NCI-H1105 treated with DMSO at 0.1 percent for 48 hours (cell line): Measurements from ENCODE around the gene OOSP3.
"Not testable (repeated sequence)": the region's sequence is repeated elsewhere in the genome, so short reads cannot be mapped to it uniquely, and the experiment has no call there.

Experiments
- DNase-seq: peaks from one replicate; lab custom pipeline; 2025; lab: John Stamatoyannopoulos, UW

The OOSP3 gene

GRCh38 chr11:59878575-59878974 lies at the start of gene OOSP3:
TSS of gene OOSP3 (plus strand) at chr11:59878782. CDS start at chr11:59878809, 27 bp downstream.
- DNase-seq = no peak

GRCh38 chr11:59829358-59829757 lies 49.2 kb upstream of the OOSP3 start:
- DNase-seq = no peak

- DNase-seq = no peak
These were observed 45.0 kb upstream of the OOSP3 start for GRCh38 chr11:59833602-59834001.

GRCh38 chr11:59839615-59840014 lies 39.0 kb upstream of the OOSP3 start:
- no peak for DNase-seq

- no peak for DNase-seq
These were observed 37.1 kb upstream of the OOSP3 start for GRCh38 chr11:59841514-59841913.

- DNase-seq = no peak
These were observed 36.3 kb upstream of the OOSP3 start for GRCh38 chr11:59842316-59842715.

GRCh38 chr11:59845399-59845798 lies 33.2 kb upstream of the OOSP3 start, which contains the start of gene CBLIF:
TSS of gene CBLIF (minus strand) at chr11:59845499. CDS start at chr11:59845453, 46 bp downstream.
- no peak for DNase-seq

- no peak for DNase-seq
These were observed 32.0 kb upstream of the OOSP3 start for GRCh38 chr11:59846556-59846955.

- DNase-seq = no peak
These were observed 31.0 kb upstream of the OOSP3 start for GRCh38 chr11:59847626-59848025.

- not testable (repeated sequence) for DNase-seq
These were observed 30.1 kb upstream of the OOSP3 start for GRCh38 chr11:59848439-59848838.

GRCh38 chr11:59849129-59849528 lies 29.5 kb upstream of the OOSP3 start:
- DNase-seq = no peak

- not testable (repeated sequence) for DNase-seq
These were observed 29.0 kb upstream of the OOSP3 start for GRCh38 chr11:59849551-59849950.

- not testable (repeated sequence) for DNase-seq
These were observed 27.2 kb upstream of the OOSP3 start for GRCh38 chr11:59851416-59851815.

GRCh38 chr11:59854871-59855270 lies 23.7 kb upstream of the OOSP3 start:
- no peak for DNase-seq

- no peak for DNase-seq
These were observed 20.8 kb upstream of the OOSP3 start for GRCh38 chr11:59857439-59858434.

GRCh38 chr11:59859673-59860072 lies 18.9 kb upstream of the OOSP3 start:
- no peak for DNase-seq

- no peak for DNase-seq
These were observed 16.3 kb upstream of the OOSP3 start for GRCh38 chr11:59862252-59862651.

GRCh38 chr11:59865031-59865430 lies 13.6 kb upstream of the OOSP3 start:
- no peak for DNase-seq

- DNase-seq = no peak
These were observed 12.2 kb upstream of the OOSP3 start, which contains the start of gene TCN1 for GRCh38 chr11:59866397-59866796. TSS of gene TCN1 (minus strand) at chr11:59866487. CDS start at chr11:59866470, 17 bp downstream.

- DNase-seq = no peak
These were observed 11.7 kb upstream of the OOSP3 start for GRCh38 chr11:59866836-59867235.

- no peak for DNase-seq
These were observed 10.6 kb upstream of the OOSP3 start for GRCh38 chr11:59867946-59868345.

GRCh38 chr11:59872076-59872475 lies 6.5 kb upstream of the OOSP3 start:
- DNase-seq = no peak

GRCh38 chr11:59875856-59876519 lies 2.6 kb upstream of the OOSP3 start:
- DNase-seq = no peak
